Thymus (tissue), 11 donors: ENCODE measurements around the gene TLR10. TPM values are rescaled to one million over a fixed set of nuclear protein-coding genes. Genes with fewer than 3 reads are reported as not detected.

Experiments
- DNase-seq, 9 donors: peaks; one replicate each; pipeline ENCODE4 v3.0.0-alpha.2; 2013; ENCODE audit warnings: low spot score in 9 of 9, low read depth in 6 of 9, missing footprints in 1 of 9
- H3K27ac ChIP-seq, 2 donors: one replicate each; pipeline ENCODE4 v1.5.1; 2013; ENCODE audit warnings: control low read depth in 1 of 2, low read depth in 1 of 2, low read length in 1 of 2, mild to moderate bottlenecking in 1 of 2, moderate library complexity in 1 of 2
- H3K27me3 ChIP-seq, 2 donors: one replicate each; pipeline ENCODE4 v1.5.1; 2013; ENCODE audit warnings: low read length in 1 of 2; ENCODE audit not compliant: control insufficient read depth in 2 of 2, insufficient read depth in 1 of 2
- H3K36me3 ChIP-seq, 2 donors: one replicate each; pipeline ENCODE4 v1.5.1; 2013; ENCODE audit warnings: low read length in 1 of 2, mild to moderate bottlenecking in 1 of 2, moderate library complexity in 1 of 2; ENCODE audit not compliant: control insufficient read depth in 2 of 2, insufficient read depth in 2 of 2
- H3K4me1 ChIP-seq, 2 donors: one replicate each; pipeline ENCODE4 v1.5.1; 2013; ENCODE audit warnings: low read length in 2 of 2; ENCODE audit not compliant: control insufficient read depth in 2 of 2, insufficient read depth in 2 of 2
- H3K4me3 ChIP-seq, 2 donors: one replicate each; pipeline ENCODE4 v1.5.1; 2013; ENCODE audit warnings: low read length in 2 of 2, control low read depth in 1 of 2, mild to moderate bottlenecking in 1 of 2
- H3K9me3 ChIP-seq, 2 donors: one replicate each; pipeline ENCODE4 v1.5.1; 2013; ENCODE audit warnings: low read length in 1 of 2, mild to moderate bottlenecking in 1 of 2; ENCODE audit not compliant: control insufficient read depth in 2 of 2, insufficient read depth in 1 of 2
- WGBS: extraction: QIAGEN DNeasy Blood & Tissue Kit; methylation state at CpG from one replicate; pipeline ENCODE4 v1.1.7; 2013; 5-methylcytosine and 5-hydroxymethylcytosine counted together
- polyA plus RNA-seq: library from polyadenylated mRNA; stranded (reverse); fragments of 200-250 nt; gene quantifications from one replicate; pipeline ENCODE4 v1.2.3, GENCODE V29; 2013
- total RNA-seq: library from RNA; stranded (reverse); fragments of 120-200 nt; gene quantifications from one replicate; pipeline ENCODE4 v1.2.4, GENCODE V29; 2013
- donor health status: healthy.

TLR10 gene
- total and polyA plus RNA-seq, 2 donors: 4.4 to 8.9 TPM

GRCh38 chr4:38751341-38752010, 31.3 kb downstream of the TLR10 start:
- no peak for DNase-seq
- Histone ChIP-seq H3K27me3 (no peaks in the 10 kb centered on the region), H3K4me1 (no peaks in the 10 kb centered on the region), H3K36me3 (no peaks in the 10 kb centered on the region), H3K4me3 (no peak overlapping the region), H3K9me3 (peaks cover 0 to 14% of the 10 kb centered on the region in 2 donors), H3K27ac (no peak overlapping the region)
- 97% methylated on average over 13 of the region's 13 CpGs for WGBS

DNA sequence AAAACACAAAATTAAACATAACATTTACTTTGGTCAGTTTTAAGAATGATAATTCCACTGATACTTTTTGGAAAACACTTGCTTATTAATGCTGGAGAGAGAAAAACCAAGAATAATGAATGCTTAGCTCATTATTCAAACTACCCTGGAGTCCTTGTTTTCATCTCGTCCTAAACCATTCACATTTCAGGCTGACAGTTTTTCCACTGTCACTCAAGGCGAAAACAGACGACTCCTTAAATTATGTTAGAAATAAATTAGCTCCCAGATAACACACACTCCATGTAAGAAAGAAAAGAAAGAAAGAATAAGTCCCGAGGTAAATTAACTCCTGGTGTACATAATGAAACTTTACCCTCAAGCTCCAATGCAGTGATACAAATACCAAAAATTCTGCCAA, 33.5 kb downstream of the TLR10 start:
- DNase-seq: no peak
- H3K36me3 ChIP-seq: no peaks in the 10 kb centered on the region
- no peak overlapping the region for H3K4me3 ChIP-seq
- no peaks in the 10 kb centered on the region for H3K4me1 ChIP-seq
- WGBS: 96% methylated on average over 4 of the region's 4 CpGs
- H3K27ac ChIP-seq: no peak overlapping the region
- peaks cover 0 to 14% of the 10 kb centered on the region in 2 donors for H3K9me3 ChIP-seq
- no peaks in the 10 kb centered on the region for H3K27me3 ChIP-seq

DNA sequence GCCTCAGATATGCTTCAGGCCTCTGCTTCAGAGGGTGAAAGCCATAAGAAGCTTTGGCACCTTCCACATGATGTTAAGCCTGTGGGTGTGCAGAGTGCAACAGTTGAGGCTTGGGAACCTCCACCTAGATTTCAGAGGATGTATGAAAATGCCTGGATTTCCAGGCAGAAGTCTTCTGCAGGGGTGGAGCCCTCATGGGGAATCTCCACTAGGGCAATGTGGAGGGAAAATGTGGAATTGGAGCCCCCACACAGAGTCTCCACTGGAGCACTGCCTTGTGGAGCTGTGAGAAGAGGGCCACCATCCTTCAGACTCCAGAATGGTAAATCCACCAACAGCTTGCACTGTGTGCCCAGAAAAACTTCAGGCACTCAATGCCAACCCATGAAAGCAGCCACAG, 35.2 kb downstream of the TLR10 start:
- Histone ChIP-seq H3K4me3 (no peak overlapping the region), H3K27me3 (no peaks in the 10 kb centered on the region), H3K9me3 (peaks cover 0 to 14% of the 10 kb centered on the region in 2 donors), H3K36me3 (no peaks in the 10 kb centered on the region), H3K4me1 (peaks cover 0 to 2% of the 10 kb centered on the region in 2 donors), H3K27ac (no peak overlapping the region)
- DNase-seq: no peak

- Histone ChIP-seq H3K4me1 (peaks cover 0 to 2% of the 10 kb centered on the region in 2 donors), H3K27me3 (no peaks in the 10 kb centered on the region), H3K9me3 (peaks cover 0 to 14% of the 10 kb centered on the region in 2 donors), H3K4me3 (no peak overlapping the region), H3K36me3 (no peaks in the 10 kb centered on the region), H3K27ac (no peak overlapping the region)
- 98% methylated on average over 5 of the region's 5 CpGs for WGBS
- DNase-seq: no peak
Observed at GRCh38 chr4:38745881-38746280, 36.9 kb downstream of the TLR10 start.

DNA sequence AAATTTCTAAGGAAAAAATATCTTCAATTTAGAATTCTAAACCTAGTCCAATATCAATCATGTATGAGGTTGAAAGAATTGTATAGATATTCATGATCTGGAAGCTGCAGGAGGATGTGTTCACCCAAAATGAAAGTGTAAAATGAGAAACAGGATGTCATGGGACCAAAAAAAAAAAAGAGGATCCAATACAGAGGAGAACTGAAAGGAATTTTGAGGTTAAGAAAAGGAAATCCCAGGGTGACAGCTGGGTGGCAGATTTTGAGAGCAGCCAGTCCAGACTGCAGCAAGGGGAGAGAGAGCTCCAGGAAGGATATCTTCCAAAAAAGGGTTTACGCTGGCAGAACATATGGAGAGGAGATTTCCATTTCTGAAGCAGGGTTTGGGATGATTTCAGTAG, 38.9 kb downstream of the TLR10 start:
- Histone ChIP-seq H3K4me1 (peaks cover 0 to 2% of the 10 kb centered on the region in 2 donors), H3K27ac (no peak overlapping the region), H3K27me3 (no peaks in the 10 kb centered on the region), H3K4me3 (no peak overlapping the region), H3K36me3 (no peaks in the 10 kb centered on the region), H3K9me3 (peaks cover 0 to 14% of the 10 kb centered on the region in 2 donors)
- 77% methylated on average over 1 of the region's 1 CpG for WGBS
- no peak for DNase-seq

- no peak for DNase-seq
- H3K27ac ChIP-seq: no peak overlapping the region
- H3K36me3 ChIP-seq: no peaks in the 10 kb centered on the region
- H3K4me3 ChIP-seq: no peak overlapping the region
- 80% methylated on average over 2 of the region's 2 CpGs for WGBS
- no peaks in the 10 kb centered on the region for H3K27me3 ChIP-seq
- H3K9me3 ChIP-seq: no peaks in the 10 kb centered on the region
- H3K4me1 ChIP-seq: peaks cover 0 to 2% of the 10 kb centered on the region in 2 donors
Observed at GRCh38 chr4:38740303-38740702, 42.5 kb downstream of the TLR10 start.

DNA sequence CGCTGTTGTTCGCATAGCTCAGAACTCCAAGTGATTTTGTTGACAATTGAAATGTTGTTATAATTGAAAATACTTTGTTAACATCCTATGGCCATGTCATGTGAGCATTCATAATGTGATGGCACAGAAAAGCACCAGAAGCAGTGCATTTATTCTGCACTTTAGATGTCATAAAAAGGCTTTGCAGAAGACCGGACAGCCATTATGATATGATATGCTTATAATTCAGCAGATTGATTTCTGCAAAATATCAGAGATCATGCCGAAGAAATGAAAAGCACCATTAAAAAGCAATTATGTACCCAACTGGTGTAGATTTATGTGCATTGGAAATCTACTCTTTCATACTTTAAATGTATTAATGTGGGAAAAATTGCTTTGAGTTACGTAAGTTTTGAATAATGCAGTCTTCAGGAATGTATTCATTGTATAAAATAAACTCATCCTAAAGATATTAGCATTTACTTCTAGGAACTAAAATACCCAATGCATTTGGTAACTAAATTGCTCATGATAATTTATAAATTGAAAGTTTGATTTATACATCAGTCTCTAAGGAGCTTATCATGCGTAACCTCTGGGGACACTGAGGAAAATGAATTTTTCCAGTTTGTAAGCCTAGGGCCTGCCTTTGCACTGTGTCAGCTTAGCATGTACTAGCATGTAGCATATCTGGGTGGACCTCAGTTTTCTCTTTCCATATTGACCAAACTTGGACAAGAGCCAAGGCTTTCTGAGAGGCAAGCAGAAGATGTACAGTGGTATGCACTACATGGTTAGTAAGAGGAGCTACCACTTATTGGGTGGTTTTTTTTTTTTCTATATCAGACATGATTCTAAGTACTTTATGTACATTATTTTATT, 43.6 kb downstream of the TLR10 start:
- Histone ChIP-seq H3K27me3 (no peaks in the 10 kb centered on the region), H3K4me1 (peaks cover 0 to 2% of the 10 kb centered on the region in 2 donors), H3K27ac (no peak overlapping the region), H3K9me3 (no peaks in the 10 kb centered on the region), H3K4me3 (no peak overlapping the region), H3K36me3 (no peaks in the 10 kb centered on the region)
- DNase-seq: no peak
- 98% methylated on average over 6 of the region's 6 CpGs for WGBS

DNA sequence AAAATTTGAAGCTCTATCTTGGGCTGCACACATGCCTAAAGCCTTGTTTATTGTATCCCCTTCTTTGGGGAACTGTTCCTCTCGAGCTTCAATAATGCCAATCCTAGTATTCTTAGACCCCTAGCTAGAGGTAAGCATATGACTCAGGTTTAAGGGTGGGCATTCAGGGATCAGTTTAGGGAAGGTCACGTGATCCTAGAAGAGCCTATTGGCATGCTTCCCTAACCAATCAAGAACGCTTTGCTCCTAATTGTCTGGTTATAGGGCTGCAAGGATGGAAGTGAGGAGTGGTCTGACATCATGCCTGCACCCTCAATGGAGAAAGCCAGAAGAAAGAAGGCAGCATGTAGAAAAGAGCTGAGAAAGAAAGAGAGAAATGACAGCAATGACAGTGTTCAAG, 46.9 kb downstream of the TLR10 start:
- H3K4me1 ChIP-seq: peaks cover 0 to 4% of the 10 kb centered on the region in 2 donors
- H3K36me3 ChIP-seq: no peaks in the 10 kb centered on the region
- DNase-seq: no peak
- no peak overlapping the region for H3K27ac ChIP-seq
- H3K9me3 ChIP-seq: peaks cover 0 to 7% of the 10 kb centered on the region in 2 donors
- H3K4me3 ChIP-seq: no peak overlapping the region
- H3K27me3 ChIP-seq: no peaks in the 10 kb centered on the region
- 97% methylated on average over 3 of the region's 3 CpGs for WGBS

DNA sequence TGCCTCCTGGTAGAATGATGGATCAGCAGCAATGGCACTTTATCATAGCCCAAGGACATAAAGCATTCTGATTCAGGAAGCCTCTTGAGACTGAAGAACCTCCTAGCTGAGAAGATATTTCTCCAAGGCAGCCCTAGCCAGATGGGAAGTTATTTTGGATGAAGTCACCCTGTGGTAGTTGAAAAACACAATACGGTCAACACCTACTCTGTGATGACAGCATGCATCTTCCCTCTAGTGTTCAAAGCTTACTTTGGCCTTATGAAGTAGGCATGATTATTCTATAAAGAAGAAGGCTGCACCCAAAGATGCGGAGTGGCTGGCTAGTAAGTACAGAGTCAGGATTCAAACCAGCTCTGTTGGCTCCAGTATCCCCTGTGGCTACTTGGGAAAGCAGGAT, 47.9 kb downstream of the TLR10 start:
- no peaks in the 10 kb centered on the region for H3K36me3 ChIP-seq
- H3K27ac ChIP-seq: no peak overlapping the region
- peaks cover 0 to 7% of the 10 kb centered on the region in 2 donors for H3K9me3 ChIP-seq
- no peaks in the 10 kb centered on the region for H3K27me3 ChIP-seq
- no peak for DNase-seq
- H3K4me1 ChIP-seq: peaks cover 0 to 4% of the 10 kb centered on the region in 2 donors
- WGBS: 98% methylated on average over 2 of the region's 2 CpGs
- H3K4me3 ChIP-seq: no peak overlapping the region
